ENCODE results near the gene PRAME.
"Not testable (repeated sequence)": the region's sequence is repeated elsewhere in the genome, so short reads cannot be mapped to it uniquely, and the experiment has no call there.

The PRAME gene

GRCh38 chr22:22583030-22583429 lies 24.0 kb upstream of the PRAME start:
- TF ChIP-seq PAX5 (IDR thresholded peaks at IDR 0.05; ENCODE audit: insufficient read depth, low read length, severe bottlenecking): no peak
- TF ChIP-seq TAF1 (IDR thresholded peaks at IDR 0.05; ENCODE audit: low read depth, low read length): no peak
- no peak for TF ChIP-seq SPI1 (IDR thresholded peaks at IDR 0.05; ENCODE audit: low read depth, low read length)
- TF ChIP-seq POLR2A (IDR thresholded peaks at IDR 0.05; ENCODE audit: low read depth, low read length): no peak
- no peak for TF ChIP-seq POLR2AphosphoS5 (IDR thresholded peaks at IDR 0.05; ENCODE audit: low read depth, low read length)
- TF ChIP-seq POU2F2 (IDR thresholded peaks at IDR 0.05; ENCODE audit: low read depth, low read length): no peak
- no peak for FAIRE-seq
- no peak for DNase-seq (ENCODE audit: insufficient read length, low spot score)

DNA sequence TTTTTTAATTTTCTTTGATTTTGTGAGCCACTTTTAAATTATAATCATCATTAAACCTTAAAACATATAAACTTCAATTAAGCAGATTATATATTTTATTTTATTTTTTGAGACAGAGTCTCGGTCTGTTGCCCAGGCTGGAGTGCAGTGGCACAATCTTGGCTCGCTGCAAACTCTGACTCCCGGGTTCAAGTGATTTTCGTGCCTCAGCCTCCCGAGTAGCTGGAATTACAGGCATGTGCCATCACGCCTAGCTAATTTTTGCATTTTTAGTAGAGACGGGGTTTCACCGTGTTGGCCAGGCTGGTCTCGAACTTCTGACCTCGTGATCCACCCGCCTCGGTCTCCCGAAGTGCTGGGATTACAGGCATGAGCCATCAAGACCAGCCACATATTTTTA lies 22.5 kb upstream of the PRAME start:
- not testable (repeated sequence) for FAIRE-seq; DNase-seq (ENCODE audit: insufficient read length, low spot score)

DNA sequence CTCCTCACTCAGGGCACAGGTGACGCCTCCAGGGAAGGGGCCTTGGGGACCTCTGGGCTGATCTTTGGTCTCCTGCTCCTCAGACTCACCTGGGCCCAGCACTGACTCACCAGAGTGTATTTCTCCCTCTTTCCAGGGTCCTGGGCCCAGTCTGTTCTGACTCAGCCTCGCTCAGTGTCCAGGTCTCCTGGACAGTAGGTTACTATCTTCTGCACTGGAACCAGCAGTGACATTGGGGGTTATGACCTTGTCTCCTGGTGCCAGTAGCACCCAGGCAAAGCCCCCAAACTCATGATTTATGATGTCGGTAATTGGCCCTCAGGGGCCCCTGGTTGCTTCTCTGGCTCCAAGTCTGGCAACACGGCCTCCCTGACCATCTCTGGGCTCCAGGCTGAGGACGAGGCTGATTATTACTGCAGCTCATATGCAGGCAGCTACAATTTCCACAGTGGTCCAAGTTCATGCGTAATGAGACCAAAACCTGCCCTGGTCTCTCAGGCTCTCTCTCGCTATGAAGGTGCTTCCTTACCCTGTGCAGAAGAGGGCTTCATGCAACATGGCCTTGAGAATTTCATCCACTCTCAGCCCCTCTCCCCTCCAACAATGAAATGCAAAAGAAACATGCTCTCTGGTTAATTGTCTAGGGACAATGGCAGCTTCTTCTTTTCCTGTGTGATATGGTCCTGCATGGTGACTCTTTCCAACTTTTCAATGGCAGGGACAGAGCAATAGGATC lies 21.0 kb upstream of the PRAME start:
- no peak for TF ChIP-seq POLR2AphosphoS5 (IDR thresholded peaks at IDR 0.05; ENCODE audit: low read depth, low read length)
- TF ChIP-seq PAX5 (IDR thresholded peaks at IDR 0.05; ENCODE audit: insufficient read depth, low read length, severe bottlenecking): no peak
- TF ChIP-seq TAF1 (IDR thresholded peaks at IDR 0.05; ENCODE audit: low read depth, low read length): no peak
- TF ChIP-seq SPI1 (IDR thresholded peaks at IDR 0.05; ENCODE audit: low read depth, low read length): no peak
- no peak for TF ChIP-seq POU2F2 (IDR thresholded peaks at IDR 0.05; ENCODE audit: low read depth, low read length)
- TF ChIP-seq POLR2A (IDR thresholded peaks at IDR 0.05; ENCODE audit: low read depth, low read length): no peak
- no peak for FAIRE-seq
- DNase-seq (ENCODE audit: insufficient read length, low spot score): no peak

- no peak for FAIRE-seq
- TF ChIP-seq POLR2AphosphoS5 (IDR thresholded peaks at IDR 0.05; ENCODE audit: low read depth, low read length): no peak
- no peak for TF ChIP-seq POLR2A (IDR thresholded peaks at IDR 0.05; ENCODE audit: low read depth, low read length)
- TF ChIP-seq POU2F2 (IDR thresholded peaks at IDR 0.05; ENCODE audit: low read depth, low read length): no peak
- no peak for TF ChIP-seq SPI1 (IDR thresholded peaks at IDR 0.05; ENCODE audit: low read depth, low read length)
- no peak for TF ChIP-seq TAF1 (IDR thresholded peaks at IDR 0.05; ENCODE audit: low read depth, low read length)
- no peak for TF ChIP-seq PAX5 (IDR thresholded peaks at IDR 0.05; ENCODE audit: insufficient read depth, low read length, severe bottlenecking)
- no peak for DNase-seq (ENCODE audit: insufficient read length, low spot score)
Observed at GRCh38 chr22:22578702-22579424, 19.8 kb upstream of the PRAME start.

GRCh38 chr22:22576989-22577427 lies 17.9 kb upstream of the PRAME start:
- no peak for DNase-seq (ENCODE audit: insufficient read length, low spot score)
- no peak for TF ChIP-seq POLR2A (IDR thresholded peaks at IDR 0.05; ENCODE audit: low read depth, low read length)
- no peak for TF ChIP-seq PAX5 (IDR thresholded peaks at IDR 0.05; ENCODE audit: insufficient read depth, low read length, severe bottlenecking)
- TF ChIP-seq SPI1 (IDR thresholded peaks at IDR 0.05; ENCODE audit: low read depth, low read length): no peak
- no peak for TF ChIP-seq POU2F2 (IDR thresholded peaks at IDR 0.05; ENCODE audit: low read depth, low read length)
- no peak for TF ChIP-seq POLR2AphosphoS5 (IDR thresholded peaks at IDR 0.05; ENCODE audit: low read depth, low read length)
- no peak for TF ChIP-seq TAF1 (IDR thresholded peaks at IDR 0.05; ENCODE audit: low read depth, low read length)
- no peak for FAIRE-seq

DNA sequence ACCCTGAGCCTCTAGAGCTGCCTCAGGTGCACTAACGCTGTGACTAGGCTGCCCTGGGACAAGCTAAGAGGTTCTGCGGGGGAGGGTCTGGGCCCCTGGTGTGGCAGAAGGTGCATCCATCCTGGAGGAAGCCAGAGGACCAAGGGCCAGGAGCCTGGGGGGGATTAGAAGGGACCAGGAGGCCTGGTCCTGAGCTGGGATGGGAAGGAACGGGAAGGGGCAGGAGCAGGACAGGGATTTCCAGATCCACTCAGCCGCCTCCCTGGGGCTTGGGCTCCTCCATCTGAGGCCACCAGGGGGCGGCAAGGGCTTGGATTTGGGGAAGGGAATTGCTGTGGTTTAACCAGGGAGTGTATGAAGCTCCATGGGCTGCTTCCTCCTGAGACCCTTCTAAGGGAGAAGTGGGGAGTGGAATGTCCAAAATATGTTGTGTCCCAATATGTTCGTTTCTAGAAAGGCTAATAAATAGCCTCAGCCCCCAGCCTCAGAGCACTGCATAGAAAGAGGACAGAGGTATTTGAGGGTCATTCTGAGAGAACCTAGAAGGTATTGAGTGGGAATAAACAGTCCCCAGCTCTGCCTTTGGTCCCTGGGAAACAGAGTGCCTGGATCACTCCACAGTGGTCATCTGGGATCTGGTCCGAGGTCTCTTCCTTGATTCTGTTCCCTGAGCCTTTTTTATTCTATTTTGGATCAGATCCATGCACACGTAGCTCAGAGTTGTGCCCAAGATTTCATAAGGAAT lies 17.4 kb upstream of the PRAME start:
- DNase-seq (ENCODE audit: insufficient read length, low spot score) (peak; percentile 45), FAIRE-seq (peak; percentile 65)
- TF ChIP-seq SPI1 (IDR thresholded peaks at IDR 0.05; ENCODE audit: low read depth, low read length) (0 out of 2 replicates have a peak, but pooled peaks have one; percentile 4), TAF1 (IDR thresholded peaks at IDR 0.05; ENCODE audit: low read depth, low read length) (no peak), POU2F2 (IDR thresholded peaks at IDR 0.05; ENCODE audit: low read depth, low read length) (no peak)

DNA sequence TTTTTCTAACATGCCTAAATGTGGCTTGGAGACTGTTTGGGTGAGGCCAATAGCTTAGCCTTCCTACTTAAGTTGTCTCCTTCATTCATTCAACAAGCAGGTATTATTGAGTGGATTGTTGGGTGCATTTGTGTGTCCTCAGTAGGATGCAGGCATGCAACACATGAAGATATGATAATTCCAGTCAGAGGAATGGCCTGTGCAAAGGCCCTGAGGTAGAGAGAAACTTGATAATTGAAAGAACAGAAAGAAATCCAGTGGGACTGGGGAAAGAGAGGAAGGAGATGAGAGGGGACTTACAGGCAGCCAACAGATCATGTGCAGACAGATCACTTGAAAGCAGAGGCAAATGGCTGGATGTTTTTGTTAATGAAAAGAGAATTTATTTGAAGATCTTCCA lies 15.3 kb upstream of the PRAME start:
- TF ChIP-seq POLR2A (IDR thresholded peaks at IDR 0.05; ENCODE audit: low read depth, low read length): no peak
- no peak for TF ChIP-seq POU2F2 (IDR thresholded peaks at IDR 0.05; ENCODE audit: low read depth, low read length)
- TF ChIP-seq TAF1 (IDR thresholded peaks at IDR 0.05; ENCODE audit: low read depth, low read length): no peak
- no peak for TF ChIP-seq PAX5 (IDR thresholded peaks at IDR 0.05; ENCODE audit: insufficient read depth, low read length, severe bottlenecking)
- TF ChIP-seq POLR2AphosphoS5 (IDR thresholded peaks at IDR 0.05; ENCODE audit: low read depth, low read length): no peak
- no peak for TF ChIP-seq SPI1 (IDR thresholded peaks at IDR 0.05; ENCODE audit: low read depth, low read length)
- FAIRE-seq: no peak

DNA sequence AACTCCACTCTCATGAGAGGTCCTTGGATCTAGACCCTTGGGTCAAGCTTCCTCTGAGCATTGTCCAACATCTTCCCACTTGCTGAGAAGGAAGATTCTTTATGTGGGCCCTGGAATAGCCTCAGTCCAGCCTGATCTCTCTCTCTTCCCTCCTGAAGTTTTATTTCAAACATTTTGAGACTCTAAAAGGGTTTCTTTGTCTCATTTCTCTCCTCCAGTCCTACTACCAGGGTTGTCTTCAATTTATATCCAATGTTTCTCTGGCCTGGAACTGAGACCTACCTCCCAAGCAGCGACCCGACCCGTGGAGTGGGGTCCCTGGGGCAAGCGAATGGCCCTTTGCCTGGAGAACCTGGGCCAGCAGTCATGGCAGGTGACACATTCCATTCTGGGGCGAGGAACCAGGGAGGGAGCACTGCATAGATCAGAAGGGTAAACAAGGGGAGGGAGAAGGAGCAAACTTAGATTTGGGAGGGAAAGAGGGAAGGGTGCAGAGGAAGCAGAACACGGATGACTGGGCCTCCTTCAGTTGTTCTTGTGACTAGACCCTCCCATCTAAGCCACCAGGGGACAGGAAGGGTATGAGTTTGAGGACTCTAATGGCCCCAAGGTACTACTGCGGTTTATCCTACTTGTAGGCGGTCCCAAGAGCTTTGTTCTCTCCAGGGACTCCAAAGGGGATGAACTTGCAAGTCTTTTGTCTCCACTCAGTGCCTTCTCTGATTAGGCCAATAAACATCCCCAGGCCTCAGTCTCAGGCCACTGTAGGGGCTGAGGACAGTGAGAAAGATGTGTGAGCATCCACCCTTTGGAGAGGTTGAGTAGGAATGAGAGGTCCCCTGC lies 14.2 kb upstream of the PRAME start:
- FAIRE-seq (no peak), DNase-seq (ENCODE audit: insufficient read length, low spot score) (no peak)
- TF ChIP-seq PAX5 (IDR thresholded peaks at IDR 0.05; ENCODE audit: insufficient read depth, low read length, severe bottlenecking): no peak
- no peak for TF ChIP-seq POLR2A (IDR thresholded peaks at IDR 0.05; ENCODE audit: low read depth, low read length)
- no peak for TF ChIP-seq POU2F2 (IDR thresholded peaks at IDR 0.05; ENCODE audit: low read depth, low read length)

More for the DNA sequence above, 15.3 kb upstream of the PRAME start:
- no peak for DNase-seq (ENCODE audit: insufficient read length, low spot score)

DNA sequence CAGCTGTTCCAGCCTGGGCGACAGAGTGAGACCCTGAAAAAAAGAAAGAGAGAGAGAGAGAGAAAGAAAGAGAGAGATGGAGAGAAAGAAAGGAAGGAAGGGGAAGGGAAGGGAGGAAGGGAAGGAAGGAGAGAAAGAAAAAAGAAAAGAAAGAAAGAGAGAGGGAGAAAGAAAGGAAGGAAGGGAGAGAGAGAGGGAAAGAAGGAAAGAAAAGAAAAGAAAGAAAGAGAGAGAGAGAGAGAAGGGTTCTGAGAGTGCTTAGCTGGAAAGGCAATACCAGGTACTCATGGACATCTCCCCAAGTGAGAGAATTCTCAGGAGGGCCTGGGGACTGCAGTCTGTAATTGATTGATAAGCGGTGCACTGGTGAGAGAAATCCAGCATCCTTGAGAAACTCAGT lies 12.8 kb upstream of the PRAME start:
- no peak for DNase-seq (ENCODE audit: insufficient read length, low spot score)
- TF ChIP-seq TAF1 (IDR thresholded peaks at IDR 0.05; ENCODE audit: low read depth, low read length): no peak
- no peak for TF ChIP-seq SPI1 (IDR thresholded peaks at IDR 0.05; ENCODE audit: low read depth, low read length)
- no peak for TF ChIP-seq POU2F2 (IDR thresholded peaks at IDR 0.05; ENCODE audit: low read depth, low read length)
- no peak for TF ChIP-seq POLR2A (IDR thresholded peaks at IDR 0.05; ENCODE audit: low read depth, low read length)
- TF ChIP-seq POLR2AphosphoS5 (IDR thresholded peaks at IDR 0.05; ENCODE audit: low read depth, low read length): no peak
- TF ChIP-seq PAX5 (IDR thresholded peaks at IDR 0.05; ENCODE audit: insufficient read depth, low read length, severe bottlenecking): no peak
- no peak for FAIRE-seq
